Neural cell (in vitro differentiated cells): Measurements from ENCODE around the gene NELFA. TPM values are rescaled to one million over a fixed set of nuclear protein-coding genes. Genes with fewer than 3 reads are reported as not detected.

ENCODE experiments used
- H2AFZ ChIP-seq: fragments of 200-600, 300-800 bp; sonication (generic), shearing (Covaris generic); 2 replicates; pipeline ENCODE4 v1.6.0; 2014; ENCODE audit warnings: low read depth, mild to moderate bottlenecking, antibody characterized with exemption, low read length, moderate library complexity
- H3F3A ChIP-seq: fragments of 200-600 bp; shearing (Covaris generic); 2 replicates; pipeline ENCODE4 v1.6.1; 2016; ENCODE audit warnings: mild to moderate bottlenecking, moderate library complexity, mixed read lengths, antibody characterized with exemption, low read length; ENCODE audit not compliant: insufficient read depth, poor library complexity, severe bottlenecking
- H3K27ac ChIP-seq: fragments of 200-600, 300-800 bp; sonication (generic), shearing (Covaris generic); 2 replicates; pipeline ENCODE4 v1.5.1; 2014; ENCODE audit warnings: mild to moderate bottlenecking, low read length, moderate library complexity
- H3K27me3 ChIP-seq: fragments of 300-800, 200-600 bp; sonication (generic), shearing (Covaris generic); 2 replicates; pipeline ENCODE4 v1.6.0; 2014; ENCODE audit warnings: mild to moderate bottlenecking, low read depth, low read length, moderate library complexity; ENCODE audit not compliant: insufficient read depth
- H3K36me3 ChIP-seq: fragments of 300-800, 200-600 bp; sonication (generic), shearing (Covaris generic); 2 replicates; pipeline ENCODE4 v1.5.1; 2014; ENCODE audit warnings: mild to moderate bottlenecking, antibody characterized with exemption, low read length, moderate library complexity; ENCODE audit not compliant: insufficient read depth
- H3K4me2 ChIP-seq: fragments of 300-800, 200-600 bp; sonication (generic), shearing (Covaris generic); 2 replicates; pipeline ENCODE4 v1.6.0; 2014; ENCODE audit warnings: mild to moderate bottlenecking, low read length
- H3K4me3 ChIP-seq: fragments of 300-800, 200-600 bp; sonication (generic), shearing (Covaris generic); 2 replicates; pipeline ENCODE4 v1.5.1; 2014; ENCODE audit warnings: mild to moderate bottlenecking, low read length, moderate library complexity
- H3K79me2 ChIP-seq: fragments of 200-600 bp; shearing (Covaris generic); replicated peaks from 2 replicates; pipeline ENCODE4 v1.6.0; 2014; ENCODE audit warnings: mild to moderate bottlenecking, low read length, moderate library complexity; ENCODE audit not compliant: insufficient read depth
- H3K9ac ChIP-seq: fragments of 300-800, 200-600 bp; sonication (generic), shearing (Covaris generic); 2 replicates; pipeline ENCODE4 v1.6.1; 2016; ENCODE audit warnings: mild to moderate bottlenecking, low read length, mixed read lengths
- H3K9me2 ChIP-seq: fragments of 200-600 bp; shearing (Covaris generic); 2 replicates; pipeline ENCODE4 v1.6.1; 2016; ENCODE audit warnings: mild to moderate bottlenecking, low read length, mixed read lengths; ENCODE audit not compliant: insufficient read depth
- H3K9me3 ChIP-seq: fragments of 200-600, 300-800 bp; sonication (generic), shearing (Covaris generic); 2 replicates; pipeline ENCODE4 v1.6.1; 2016; ENCODE audit warnings: mild to moderate bottlenecking, mixed run types, low read length, moderate library complexity, mixed read lengths
- H4K20me1 ChIP-seq: fragments of 200-600 bp; shearing (Covaris generic); 2 replicates; pipeline ENCODE4 v1.6.1; 2016; ENCODE audit warnings: mild to moderate bottlenecking, mixed run types; ENCODE audit not compliant: insufficient read depth
- CTCF ChIP-seq: fragments of 450-650 bp; IDR thresholded peaks from 2 replicates; pipeline ENCODE4 v1.5.1; 2014; ENCODE audit warnings: antibody characterized with exemption, mild to moderate bottlenecking, moderate library complexity; ENCODE audit not compliant: poor library complexity, severe bottlenecking
- EP300 ChIP-seq: fragments of 450-650 bp; conservative IDR thresholded peaks from 2 replicates; pipeline ENCODE4 v1.6.1; 2014; ENCODE audit warnings: antibody characterized with exemption, mild to moderate bottlenecking, moderate library complexity; ENCODE audit not compliant: poor library complexity, severe bottlenecking
- EZH2 ChIP-seq: fragments of 200-600, 300-800 bp; shearing (Covaris generic), sonication (generic); IDR thresholded peaks from 2 replicates; pipeline ENCODE4 v1.6.1; 2014; ENCODE audit warnings: antibody characterized with exemption, low read length, borderline replicate concordance, mild to moderate bottlenecking; ENCODE audit not compliant: insufficient read depth, poor library complexity, severe bottlenecking
- MXI1 ChIP-seq: fragments of 450-650 bp; conservative IDR thresholded peaks from 2 replicates; pipeline ENCODE4 v1.6.1; 2014; ENCODE audit warnings: antibody characterized with exemption, mild to moderate bottlenecking; ENCODE audit not compliant: poor library complexity, severe bottlenecking
- POLR2AphosphoS5 ChIP-seq: IDR thresholded peaks from 2 replicates; pipeline ENCODE4 v1.6.1; 2012
- RAD21 ChIP-seq: fragments of 450-650 bp; conservative IDR thresholded peaks from 2 replicates; pipeline ENCODE4 v1.6.1; 2014; ENCODE audit warnings: antibody characterized with exemption, mild to moderate bottlenecking, moderate library complexity
- REST ChIP-seq: IDR thresholded peaks from 2 replicates; pipeline ENCODE4 v1.6.1; 2012; ENCODE audit warnings: borderline replicate concordance
- SMC3 ChIP-seq: fragments of 450-650 bp; conservative IDR thresholded peaks from 2 replicates; pipeline ENCODE4 v1.6.1; 2014; ENCODE audit warnings: antibody characterized with exemption, mild to moderate bottlenecking, moderate library complexity; ENCODE audit not compliant: poor library complexity
- TAF1 ChIP-seq: IDR thresholded peaks from 2 replicates; pipeline ENCODE4 v1.6.1; 2012; ENCODE audit warnings: low read depth
- polyA plus RNA-seq: library from polyadenylated mRNA; depleted of rRNA; stranded (reverse); fragments of >200 nt; gene quantifications from 2 replicates; pipeline ENCODE4 v1.2.3, GENCODE V29; 2014

Gene NELFA
- polyA plus RNA-seq, 1 donor from 2014 or later, result 40.5 TPM

GRCh38 chr4:1975880-1976279 is 32.9 kb downstream of the NELFA start:
- Histone ChIP-seq H4K20me1 (no peaks in the 10 kb centered on the region), H3K79me2 (no peaks in the 10 kb centered on the region), H3K4me2 (no peak overlapping the region), H3K27me3 (no peaks in the 10 kb centered on the region), H3K9me2 (no peaks in the 10 kb centered on the region), H3K4me3 (no peak overlapping the region), H3F3A (no peaks in the 10 kb centered on the region), H3K9me3 (no peaks in the 10 kb centered on the region), H3K27ac (no peak overlapping the region), H3K36me3 (peaks cover 20% of the 10 kb centered on the region), H2AFZ (no peak overlapping the region), H3K9ac (no peak overlapping the region)
- TF ChIP-seq REST, result no peak
- TF ChIP-seq MXI1, result no peak
- no peak for TF ChIP-seq CTCF
- TF ChIP-seq SMC3, result no peak
- no peak for TF ChIP-seq EP300

- no peak for TF ChIP-seq MXI1
- TF ChIP-seq TAF1, result no peak
- TF ChIP-seq CTCF, result no peak
- no peak for TF ChIP-seq EZH2
- no peak for TF ChIP-seq SMC3
- no peak for TF ChIP-seq POLR2AphosphoS5
- TF ChIP-seq EP300, result no peak
- TF ChIP-seq REST, result no peak
- TF ChIP-seq RAD21, result no peak
- H3K27ac ChIP-seq, result no peak overlapping the region
- H3K9me2 ChIP-seq, result no peaks in the 10 kb centered on the region
- no peaks in the 10 kb centered on the region for H3K27me3 ChIP-seq
- no peak overlapping the region for H3K9ac ChIP-seq
- H3K4me2 ChIP-seq, result no peak overlapping the region
- no peaks in the 10 kb centered on the region for H3F3A ChIP-seq
- H3K79me2 ChIP-seq, result no peaks in the 10 kb centered on the region
- no peak overlapping the region for H3K4me3 ChIP-seq
- H3K9me3 ChIP-seq, result no peaks in the 10 kb centered on the region
- no peak overlapping the region for H2AFZ ChIP-seq
- no peaks in the 10 kb centered on the region for H4K20me1 ChIP-seq
- H3K36me3 ChIP-seq, result peaks cover 15% of the 10 kb centered on the region
These were observed 33.4 kb downstream of the NELFA start for GRCh38 chr4:1975391-1975801.
